ENCODE results near the gene PRM2. TPM values are rescaled to one million over a fixed set of nuclear protein-coding genes. Genes with fewer than 3 reads are reported as not detected.

Gene PRM2
- total RNA-seq, 1 donor from 2014 or later = not detected

DNA sequence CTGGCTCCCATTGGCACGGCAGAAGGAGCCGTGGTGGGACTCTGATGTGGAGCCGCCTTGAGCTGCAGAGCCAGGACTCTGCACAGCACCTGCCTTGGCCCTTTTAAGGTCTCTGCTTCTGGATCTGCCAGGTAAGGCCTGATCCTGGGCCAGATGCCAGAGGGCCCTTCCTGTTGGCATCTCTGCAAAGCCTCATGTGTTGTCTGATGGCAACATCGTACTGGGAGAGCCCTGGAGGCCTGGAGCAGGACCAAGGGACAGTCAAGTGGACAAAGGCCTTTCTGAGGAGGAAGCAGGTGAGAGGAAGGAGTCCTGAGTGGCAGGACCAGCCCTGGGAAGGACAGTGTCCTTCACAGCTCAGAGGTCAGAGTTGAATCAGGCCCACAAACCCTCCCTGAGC, 46.4 kb downstream of the PRM2 start:
- DNase-seq (ENCODE audit: low read depth, low spot score) = no peak

DNA sequence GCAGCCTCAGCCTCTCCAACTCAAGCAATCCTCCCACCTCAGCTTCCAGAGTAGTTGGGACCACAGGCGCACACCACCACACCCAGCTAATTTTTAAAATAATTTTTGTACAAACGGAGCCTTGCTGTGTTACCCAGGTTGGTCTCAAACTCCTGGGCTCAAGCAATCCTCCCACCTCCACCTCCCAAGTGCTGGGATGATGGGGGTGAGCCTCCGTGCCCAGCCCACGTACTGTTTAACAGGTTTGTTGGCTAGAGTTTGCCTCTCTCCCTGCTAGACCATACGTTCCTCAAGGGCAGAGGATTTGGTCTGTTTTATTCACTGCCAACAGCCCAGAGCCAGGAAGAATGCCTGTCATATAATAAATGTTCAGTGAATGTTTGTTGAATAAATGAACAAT, 46.8 kb downstream of the PRM2 start:
- DNase-seq (ENCODE audit: low read depth, low spot score) = no peak

DNA sequence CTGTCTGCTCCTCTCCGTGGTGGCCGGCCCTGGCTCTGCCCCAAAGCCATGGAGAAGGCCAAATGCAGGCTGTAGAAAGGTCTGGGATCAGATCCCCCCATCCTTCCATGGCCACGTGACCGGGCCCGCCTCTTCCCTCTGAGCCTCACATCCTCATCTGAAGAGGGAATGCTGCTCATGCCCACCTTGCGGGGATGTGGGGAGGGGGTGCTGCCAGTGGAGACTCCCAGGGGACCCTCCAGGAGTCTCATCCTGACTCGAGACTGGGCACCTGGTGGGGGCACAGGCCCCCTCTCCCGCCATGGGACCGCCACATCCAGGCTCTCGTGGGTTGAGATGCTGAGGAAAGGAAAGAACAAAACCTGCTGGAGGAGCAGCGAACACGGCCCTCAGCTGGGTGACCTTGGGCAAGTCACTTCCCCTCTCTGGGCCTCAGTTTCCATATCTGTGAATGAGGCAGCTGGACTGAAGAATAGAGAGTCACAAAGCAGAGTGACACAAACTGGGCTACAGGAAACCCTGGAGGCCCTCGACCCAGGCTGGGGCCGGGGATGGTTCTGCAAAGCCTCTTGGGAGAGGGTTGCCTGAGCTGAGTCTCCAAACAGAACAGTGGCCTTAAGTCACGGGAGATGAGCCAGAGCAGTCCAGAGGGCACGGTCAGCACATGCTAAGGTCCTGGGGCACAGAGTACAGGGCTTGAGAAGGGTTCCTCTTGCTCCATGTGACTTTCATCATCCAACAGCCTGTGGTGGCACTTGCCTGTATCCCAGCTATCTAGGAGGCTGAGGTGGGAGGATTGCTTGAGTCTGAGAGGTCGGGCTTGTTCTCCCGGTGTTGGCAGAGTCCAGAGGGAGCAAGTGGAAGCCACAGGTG, 50.4 kb downstream of the PRM2 start:
- no peak for DNase-seq (ENCODE audit: low read depth, low spot score)

Other genes with a start within 250 kb of the PRM2 start
- 0.73 and 1.9 TPM in 2 replicates for gene SOCS1, start 20.3 kb downstream of the PRM2 start, total RNA-seq
- not detected in 2 replicates for gene TNP2, start 7.2 kb downstream of the PRM2 start, total RNA-seq
- gene PRM3, start 2.9 kb downstream of the PRM2 start, total RNA-seq = not detected in 2 replicates
- gene PRM1, start 4.8 kb upstream of the PRM2 start, total RNA-seq = not detected in 2 replicates
- 5.9 and 16.9 TPM in 2 replicates for gene RMI2, start 69.0 kb upstream of the PRM2 start, total RNA-seq

All from pulmonary artery endothelial cell (primary cell).